RWPE1 (cell line): Measurements from ENCODE around the gene PHACTR4.

Experiments used
- CTCF ChIA-PET: fragments of 350-600 bp; sonication (Branson Sonifier 250); formaldehyde crosslinking; extraction: SDS; loops from one replicate; lab custom pipeline; 2021; lab: Yijun Ruan, JAX
- POLR2A ChIA-PET: fragments of 400-600 bp; formaldehyde crosslinking; extraction: SDS; loops from one replicate; lab custom pipeline; 2020; ENCODE audit warnings: antibody characterized with exemption; ENCODE audit not compliant: low non-redundant PET; lab: Yijun Ruan, JAX
- DNase-seq: peaks from one replicate; pipeline ENCODE4 v3.0.0; 2012; ENCODE audit warnings: low spot score
- H3K27ac ChIP-seq: fragments of 450-650 bp; 2 replicates; pipeline ENCODE4 v1.5.1; 2017
- TF ChIP-seq, protein P1 (sequence below): fragments of 450-650 bp; conservative IDR thresholded peaks from 2 replicates; pipeline ENCODE4 v1.5.1; 2017; ENCODE audit warnings: low read depth, mild to moderate bottlenecking

The PHACTR4 gene

DNA sequence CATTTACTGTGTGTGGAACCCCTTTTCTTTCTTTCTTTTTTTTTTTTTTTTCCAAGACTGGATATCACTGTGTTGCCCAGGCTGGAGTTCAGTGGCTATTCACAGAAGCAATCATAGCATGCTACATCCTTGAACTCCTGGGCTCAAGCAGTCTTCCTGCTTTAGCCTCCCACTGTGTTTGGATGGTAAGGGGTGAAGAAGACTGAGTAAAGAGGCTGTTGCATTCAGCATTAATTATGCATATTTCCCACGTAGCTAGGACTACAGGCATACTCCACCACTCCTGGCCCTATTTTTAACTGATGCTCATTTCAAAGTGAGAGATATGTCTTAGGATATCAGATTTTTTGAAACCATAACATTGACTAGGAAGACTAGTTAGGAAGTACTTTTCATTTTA is 39.5 kb downstream of the PHACTR4 start:
- no peak for DNase-seq
- POLR2A ChIA-PET, result interaction anchor here (0.7 kb wide), 1 partner anchor 172 kb away, joined by 3 read pairs; no protein-coding TSS in a partner anchor
- H3K27ac ChIP-seq, result no peak overlapping the region
- CTCF ChIA-PET, result interaction anchor here (0.7 to 1.2 kb wide), 3 partner anchors 41 to 649 kb away, joined by 3 to 4 read pairs (median 3); no protein-coding TSS in a partner anchor
- TF ChIP-seq, protein P1, sequence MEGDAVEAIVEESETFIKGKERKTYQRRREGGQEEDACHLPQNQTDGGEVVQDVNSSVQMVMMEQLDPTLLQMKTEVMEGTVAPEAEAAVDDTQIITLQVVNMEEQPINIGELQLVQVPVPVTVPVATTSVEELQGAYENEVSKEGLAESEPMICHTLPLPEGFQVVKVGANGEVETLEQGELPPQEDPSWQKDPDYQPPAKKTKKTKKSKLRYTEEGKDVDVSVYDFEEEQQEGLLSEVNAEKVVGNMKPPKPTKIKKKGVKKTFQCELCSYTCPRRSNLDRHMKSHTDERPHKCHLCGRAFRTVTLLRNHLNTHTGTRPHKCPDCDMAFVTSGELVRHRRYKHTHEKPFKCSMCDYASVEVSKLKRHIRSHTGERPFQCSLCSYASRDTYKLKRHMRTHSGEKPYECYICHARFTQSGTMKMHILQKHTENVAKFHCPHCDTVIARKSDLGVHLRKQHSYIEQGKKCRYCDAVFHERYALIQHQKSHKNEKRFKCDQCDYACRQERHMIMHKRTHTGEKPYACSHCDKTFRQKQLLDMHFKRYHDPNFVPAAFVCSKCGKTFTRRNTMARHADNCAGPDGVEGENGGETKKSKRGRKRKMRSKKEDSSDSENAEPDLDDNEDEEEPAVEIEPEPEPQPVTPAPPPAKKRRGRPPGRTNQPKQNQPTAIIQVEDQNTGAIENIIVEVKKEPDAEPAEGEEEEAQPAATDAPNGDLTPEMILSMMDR, result no peak

DNA sequence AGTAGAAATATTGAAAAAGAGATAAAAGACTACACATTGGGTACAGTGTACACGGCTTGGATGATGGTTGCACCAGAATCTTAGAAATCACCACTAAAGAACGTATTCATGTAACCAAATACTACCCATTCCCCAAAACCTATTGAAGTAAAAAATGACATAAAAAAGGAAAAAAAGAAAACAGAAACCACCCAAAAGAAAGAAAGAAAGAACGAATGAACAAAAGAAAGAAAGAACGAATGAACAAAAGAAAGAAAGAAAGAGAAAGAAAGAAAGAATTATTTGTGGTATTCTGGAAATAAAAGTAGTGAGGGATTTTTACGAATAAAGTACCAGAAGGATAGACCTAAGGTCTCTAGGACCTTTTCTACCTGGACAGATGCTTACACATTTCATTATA is 42.1 kb downstream of the PHACTR4 start:
- no peak for DNase-seq
- ChIA-PET POLR2A (no interaction called here), CTCF (no interaction called here)
- no peak overlapping the region for H3K27ac ChIP-seq
- TF ChIP-seq, protein P1, result no peak

DNA sequence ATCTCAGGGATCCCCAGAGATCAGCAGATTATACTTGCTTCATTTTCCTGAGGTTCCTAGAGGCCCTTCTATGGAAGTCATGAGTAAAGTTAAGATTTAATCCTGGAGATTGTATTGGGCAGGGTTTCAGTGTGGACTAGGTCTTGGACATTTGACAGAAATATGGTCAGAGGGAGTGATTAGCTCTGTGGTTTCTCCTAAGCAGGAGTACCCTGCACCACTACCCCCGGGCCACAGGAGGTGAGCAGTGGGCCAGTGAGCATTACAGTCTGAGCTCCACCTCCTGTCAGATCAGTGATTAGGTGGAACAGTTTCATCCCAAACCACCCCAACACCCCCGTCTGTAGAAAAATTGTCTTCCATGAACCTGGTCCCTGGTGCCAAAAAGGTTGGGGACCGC is 43.2 kb downstream of the PHACTR4 start:
- no peak for DNase-seq
- POLR2A ChIA-PET, result no interaction called here
- H3K27ac ChIP-seq, result no peak overlapping the region

DNA sequence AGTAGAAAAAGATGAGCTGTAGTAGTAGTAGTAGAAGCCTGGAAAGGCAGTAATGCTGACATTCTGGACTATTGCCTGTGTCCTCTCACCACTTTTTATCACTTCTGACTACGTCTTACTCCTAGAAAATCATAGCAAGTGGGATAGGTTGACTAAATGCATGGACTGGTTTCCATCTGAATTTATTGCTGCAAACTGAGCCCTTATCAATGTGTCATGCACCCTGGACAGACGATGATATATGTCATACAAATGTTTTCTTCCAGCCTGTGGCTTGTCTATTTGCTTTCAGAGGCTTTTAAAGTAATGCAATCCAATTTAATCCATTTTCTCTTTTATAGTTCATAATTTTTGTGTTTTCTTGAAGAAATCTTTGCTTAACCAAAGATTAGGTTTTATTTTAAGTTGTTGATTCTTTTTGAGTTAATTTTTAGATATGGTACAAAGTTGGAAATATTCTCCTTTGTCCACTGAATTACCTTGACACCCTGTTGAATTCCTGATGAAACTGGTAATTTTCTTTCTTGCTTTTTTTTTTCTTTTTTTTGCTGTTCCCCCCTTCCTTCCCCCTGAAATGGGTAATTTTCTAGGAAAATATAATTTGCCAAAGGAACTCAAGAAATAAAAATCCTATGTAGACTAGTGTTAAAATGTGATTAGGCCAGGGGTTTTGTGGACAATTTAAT is 47.1 kb downstream of the PHACTR4 start:
- POLR2A ChIA-PET, result no interaction called here
- TF ChIP-seq, protein P1, result no peak
- no peak overlapping the region for H3K27ac ChIP-seq
- DNase-seq, result no peak
- CTCF ChIA-PET, result no interaction called here

More for the DNA sequence above, 43.2 kb downstream of the PHACTR4 start:
- CTCF ChIA-PET, result no interaction called here
- TF ChIP-seq, protein P1, result no peak

DNA sequence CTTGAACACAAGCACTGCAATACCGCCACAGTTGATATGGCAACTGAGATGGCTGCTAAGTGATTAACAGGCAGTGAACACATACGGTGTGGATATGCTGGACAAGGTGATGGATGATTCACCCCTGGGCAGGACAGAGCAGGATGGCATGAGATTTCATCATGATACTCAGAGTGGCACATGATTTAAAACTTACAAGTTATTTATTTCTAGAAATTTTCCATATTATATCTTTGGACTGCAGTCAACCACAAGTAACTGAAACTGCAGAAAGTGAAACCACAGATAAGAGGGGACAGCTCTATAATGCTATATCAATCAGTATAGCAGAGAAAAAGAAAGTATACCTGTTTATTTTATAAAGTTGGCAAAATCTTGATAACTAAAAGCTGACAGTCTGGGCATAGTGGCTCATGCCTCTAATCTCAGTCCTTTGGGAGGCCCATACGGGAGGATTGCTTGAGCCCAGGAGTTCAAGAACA is 47.9 kb downstream of the PHACTR4 start:
- peak; percentile 81 for DNase-seq
- H3K27ac ChIP-seq, result peak overlapping the region; percentile 94
- TF ChIP-seq, protein P1, result no peak
- ChIA-PET CTCF (interaction anchor here (0.6 kb wide), 2 partner anchors 32 to 394 kb away, joined by 3 read pairs; no protein-coding TSS in a partner anchor), POLR2A (interaction anchor here (0.6 to 0.7 kb wide), 2 partner anchors 19 to 90 kb away, joined by 3 to 15 read pairs; no protein-coding TSS in a partner anchor)

DNA sequence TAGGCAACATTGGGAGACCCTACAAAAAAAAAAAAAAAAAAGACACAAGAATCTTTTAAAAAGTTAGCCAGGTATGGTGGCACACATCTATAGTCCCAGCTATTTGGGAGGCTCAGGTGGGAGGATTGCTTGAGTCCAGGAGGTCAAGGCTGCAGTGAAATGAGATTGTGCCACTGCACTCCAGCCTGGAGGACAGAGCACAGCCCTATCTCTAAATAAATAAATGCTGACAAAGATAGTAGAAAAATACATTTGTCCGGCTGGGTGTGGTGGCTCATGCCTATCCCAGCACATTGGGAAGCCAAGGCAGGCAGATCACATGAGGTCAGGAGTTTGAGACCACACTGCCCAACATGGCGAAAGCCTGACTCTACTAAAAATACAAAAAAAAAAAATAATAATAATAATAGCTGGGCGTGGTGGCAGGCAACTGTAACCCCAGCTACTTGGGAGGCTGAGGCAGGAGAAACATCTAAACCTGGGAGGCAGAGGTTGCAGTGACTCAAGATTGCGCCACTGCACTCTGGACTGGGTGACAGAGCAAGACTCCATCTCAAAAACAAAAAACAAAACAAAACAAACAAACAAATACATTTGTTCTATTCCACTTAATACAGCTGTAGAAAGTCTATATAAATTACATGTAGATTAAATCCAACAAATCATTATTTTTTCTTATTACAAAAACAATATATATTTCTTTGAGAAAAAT is 48.5 kb downstream of the PHACTR4 start:
- peak overlapping the region; percentile 94 for H3K27ac ChIP-seq
- POLR2A ChIA-PET, result interaction anchor here (0.6 to 0.7 kb wide), 2 partner anchors 19 to 90 kb away, joined by 3 to 15 read pairs; no protein-coding TSS in a partner anchor
- DNase-seq, result no peak
- TF ChIP-seq, protein P1, result no peak
- CTCF ChIA-PET, result interaction anchor here (0.6 kb wide), 2 partner anchors 32 to 393 kb away, joined by 3 read pairs; no protein-coding TSS in a partner anchor
